Caco-2 (cell line): Measurements from ENCODE around the gene CDK18. TPM values are rescaled to one million over a fixed set of nuclear protein-coding genes. Genes with fewer than 3 reads are reported as not detected.

Source experiments
- BruUV-seq: library from RNA; stranded (reverse); fragments of 400-500 nt; replicated peaks from 2 replicates; lab custom pipeline; 2021; lab: Mats Ljungman, UMichigan
- CTCF ChIA-PET: fragments of 300-600 bp; sonication (Branson Sonifier 250); formaldehyde crosslinking; loops from one replicate; lab custom pipeline; 2022; ENCODE audit warnings: antibody characterized with exemption; lab: Charles Lee
- POLR2A ChIA-PET: fragments of 300-600 bp; sonication (Branson Sonifier 250); formaldehyde crosslinking; loops from one replicate; lab custom pipeline; 2022; ENCODE audit warnings: antibody characterized with exemption; lab: Charles Lee
- DNase-seq, 2 experiments: peaks; one replicate each; pipeline versions ENCODE4 v3.0.0 to v3.0.0-alpha.2; 2020 to 2022
- H3K27me3 ChIP-seq: replicated peaks from 2 replicates; pipeline ENCODE4 v1.6.0; 2011; ENCODE audit warnings: low read length; ENCODE audit not compliant: control insufficient read depth, insufficient read depth
- H3K36me3 ChIP-seq: 2 replicates; pipeline ENCODE4 v1.5.1; 2011; ENCODE audit warnings: low read length; ENCODE audit not compliant: control insufficient read depth, insufficient read depth
- H3K4me1 ChIP-seq: fragments of 250-450 bp; sonication (Bioruptor Pico); 2 replicates; pipeline ENCODE4 v1.5.1; 2020; ENCODE audit warnings: mild to moderate bottlenecking
- H3K4me3 ChIP-seq: 2 replicates; pipeline ENCODE4 v1.5.1; 2011; ENCODE audit warnings: low read depth, mild to moderate bottlenecking, control low read depth, low read length
- H3K9me3 ChIP-seq: fragments of 250-450 bp; sonication (Bioruptor Pico); 2 replicates; pipeline ENCODE4 v1.5.1; 2020; ENCODE audit warnings: mild to moderate bottlenecking, moderate library complexity
- H3K27ac Mint-ChIP-seq: one replicate; pipeline ENCODE4 v1.8.0; 2022; ENCODE audit warnings: mixed read lengths; ENCODE audit not compliant: unreplicated experiment
- H3K27me3 Mint-ChIP-seq: one replicate; pipeline ENCODE4 v1.8.0; 2022; ENCODE audit warnings: mixed read lengths; ENCODE audit not compliant: insufficient read depth, unreplicated experiment
- H3K36me3 Mint-ChIP-seq: one replicate; pipeline ENCODE4 v1.8.0; 2022; ENCODE audit warnings: mild to moderate bottlenecking, mixed read lengths; ENCODE audit not compliant: insufficient read depth, unreplicated experiment
- H3K4me1 Mint-ChIP-seq: one replicate; pipeline ENCODE4 v1.8.0; 2022; ENCODE audit warnings: low read depth, mixed read lengths; ENCODE audit not compliant: unreplicated experiment
- H3K4me3 Mint-ChIP-seq: one replicate; pipeline ENCODE4 v1.8.0; 2022; ENCODE audit warnings: mild to moderate bottlenecking, moderate library complexity, mixed read lengths; ENCODE audit not compliant: unreplicated experiment
- H3K9me3 Mint-ChIP-seq: one replicate; pipeline ENCODE4 v1.8.0; 2022; ENCODE audit warnings: mixed read lengths; ENCODE audit not compliant: unreplicated experiment
- CTCF ChIP-seq, 2 experiments: fragments of 200-600 bp in 1 of 2; IDR thresholded peaks; 1 replicate in 1 of 2; 2 replicates in 1 of 2; pipeline versions ENCODE4 v1.5.1 to v1.8.0; 2011 to 2022; ENCODE audit warnings: antibody characterized with exemption in 1 of 2, control low read depth in 1 of 2, inconsistent platforms in 1 of 2, low read depth in 1 of 2, low read length in 1 of 2, mild to moderate bottlenecking in 1 of 2, moderate library complexity in 1 of 2; ENCODE audit not compliant: insufficient read depth in 1 of 2, severe bottlenecking in 1 of 2, unreplicated experiment in 1 of 2
- intact Hi-C: fragments of 100-400 bp; cut with micrococcal nuclease; formaldehyde crosslinking; loops from one replicate; pipeline ENCODE4 v1.10.0; 2022; ENCODE audit not compliant: unreplicated experiment
- total RNA-seq: library from RNA; stranded (reverse); gene quantifications from 2 replicates; pipeline ENCODE4 v1.2.3, GENCODE V29; 2022

CDK18 gene
- total RNA-seq, 1 experiment from 2014 or later = 17.0 TPM

- no peak overlapping the region for H3K4me3 Mint-ChIP-seq
- TF ChIP-seq CTCF (IDR thresholded peaks at IDR 0.05; ENCODE audit: insufficient read depth in 1 of 2, low read depth in 1 of 2, low read length in 1 of 2, severe bottlenecking in 1 of 2, unreplicated experiment in 1 of 2) = no peak
- H3K36me3 ChIP-seq = no peaks in the 10 kb centered on the region
- no peaks in the 10 kb centered on the region for H3K36me3 Mint-ChIP-seq
- DNase-seq = no peak
- no peaks in the 10 kb centered on the region for H3K4me1 ChIP-seq
- H3K27me3 Mint-ChIP-seq = peaks cover 4% of the 10 kb centered on the region
- H3K4me1 Mint-ChIP-seq = no peaks in the 10 kb centered on the region
- H3K9me3 ChIP-seq = no peaks in the 10 kb centered on the region
- H3K27me3 ChIP-seq = no peaks in the 10 kb centered on the region; the same call in 1 of the 2 replicates
- intact Hi-C loops = no loop called here
- no peak overlapping the region for H3K27ac Mint-ChIP-seq
- BruUV-seq = no TSS peak
- no peaks in the 10 kb centered on the region for H3K9me3 Mint-ChIP-seq
- ChIA-PET POLR2A (interaction anchor here (0.6 kb wide), 1 partner anchor 354 kb away, joined by 4 read pairs; no protein-coding TSS in a partner anchor), CTCF (interaction anchor here (0.8 to 1.6 kb wide), 2 partner anchors 10 to 29 kb away, joined by 4 to 7 read pairs; no protein-coding TSS in a partner anchor)
- no peak overlapping the region for H3K4me3 ChIP-seq
Measured at GRCh38 chr1:205495237-205495823, 9.1 kb upstream of the CDK18 start.

- no peak overlapping the region for H3K27ac Mint-ChIP-seq
Measured at GRCh38 chr1:205496661-205497060, 7.8 kb upstream of the CDK18 start.

GRCh38 chr1:205497351-205497750 is 7.1 kb upstream of the CDK18 start:
- Histone ChIP-seq H3K9me3 (no peaks in the 10 kb centered on the region), H3K36me3 (no peaks in the 10 kb centered on the region), H3K4me1 (peaks cover 7% of the 10 kb centered on the region), H3K4me3 (no peak overlapping the region), H3K27me3 (no peaks in the 10 kb centered on the region; the same call in 1 of the 2 replicates)
- DNase-seq = no peak
- ChIA-PET POLR2A (no interaction called here), CTCF (no interaction called here)
- no peaks in the 10 kb centered on the region for H3K27me3 Mint-ChIP-seq
- TF ChIP-seq CTCF (IDR thresholded peaks at IDR 0.05; ENCODE audit: insufficient read depth in 1 of 2, low read depth in 1 of 2, low read length in 1 of 2, severe bottlenecking in 1 of 2, unreplicated experiment in 1 of 2) = no peak
- no peak overlapping the region for H3K27ac Mint-ChIP-seq
- intact Hi-C loops = no loop called here
- no TSS peak for BruUV-seq
- H3K9me3 Mint-ChIP-seq = no peaks in the 10 kb centered on the region
- no peaks in the 10 kb centered on the region for H3K36me3 Mint-ChIP-seq
- H3K4me1 Mint-ChIP-seq = peaks cover 5% of the 10 kb centered on the region
- no peak overlapping the region for H3K4me3 Mint-ChIP-seq

More at GRCh38 chr1:205496661-205497060, 7.8 kb upstream of the CDK18 start:
- Histone ChIP-seq H3K27me3 (no peaks in the 10 kb centered on the region; the same call in 1 of the 2 replicates), H3K9me3 (no peaks in the 10 kb centered on the region), H3K36me3 (no peaks in the 10 kb centered on the region), H3K4me3 (no peak overlapping the region), H3K4me1 (no peaks in the 10 kb centered on the region; the same call in 1 of the 2 replicates)
- no peak for TF ChIP-seq CTCF (IDR thresholded peaks at IDR 0.05; ENCODE audit: insufficient read depth in 1 of 2, low read depth in 1 of 2, low read length in 1 of 2, severe bottlenecking in 1 of 2, unreplicated experiment in 1 of 2)
- Mint-ChIP-seq H3K36me3 (no peaks in the 10 kb centered on the region), H3K9me3 (no peaks in the 10 kb centered on the region), H3K27me3 (peaks cover 4% of the 10 kb centered on the region), H3K4me1 (no peaks in the 10 kb centered on the region), H3K4me3 (no peak overlapping the region)
- ChIA-PET CTCF (interaction anchor here (0.6 kb wide), 1 partner anchor 32 kb away, joined by 3 read pairs; no protein-coding TSS in a partner anchor), POLR2A (no interaction called here)
- intact Hi-C loops = no loop called here
- no TSS peak for BruUV-seq
- no peak for DNase-seq
